GM19328 (cell line): ENCODE results near the gene ATG7.

Experiments
- ATAC-seq: cut with Tn5 transposase; IDR thresholded peaks from one replicate; pipeline ENCODE4 v1.9.1; 2021; ENCODE audit warnings: mild to moderate bottlenecking, moderate library complexity; ENCODE audit not compliant: unreplicated experiment

The ATG7 gene

GRCh38 chr3:11603628-11604027, 331.4 kb downstream of the ATG7 start:
- no peak for ATAC-seq

DNA sequence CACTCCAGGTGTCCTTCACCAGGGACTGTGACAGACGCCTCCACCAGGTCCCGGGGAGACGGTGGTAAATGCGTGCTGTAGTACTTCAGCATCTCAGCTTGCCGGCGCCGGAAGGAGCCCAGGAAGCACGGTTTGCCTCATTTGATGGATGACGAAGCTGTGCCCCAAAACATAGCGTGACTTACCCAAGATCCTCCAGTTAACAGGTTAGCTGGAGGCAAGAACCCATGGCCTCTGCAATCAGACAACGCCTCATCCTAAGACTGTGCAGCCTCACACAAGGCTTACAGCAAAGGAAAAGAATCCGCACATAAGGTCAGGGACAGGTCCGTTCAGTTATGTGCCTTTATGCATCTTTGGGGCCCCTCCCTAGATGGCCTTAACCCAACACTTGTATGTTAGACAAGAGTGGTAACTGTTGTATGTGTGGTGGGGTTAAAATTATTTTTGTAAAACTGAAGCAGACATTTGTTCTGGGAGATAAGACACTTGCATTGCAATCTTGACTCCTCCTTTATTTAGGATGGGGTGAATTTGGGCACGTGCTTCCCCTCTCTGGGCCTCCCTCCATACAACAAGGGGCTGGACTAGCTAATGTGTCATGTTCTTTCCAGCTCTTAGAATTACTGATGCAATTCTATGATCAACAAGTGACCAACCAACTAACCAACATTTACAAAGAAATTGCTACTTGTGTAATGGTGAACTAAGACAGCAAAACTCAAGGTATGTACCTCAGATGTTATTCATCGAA, 332.1 kb downstream of the ATG7 start:
- ATAC-seq: no peak

DNA sequence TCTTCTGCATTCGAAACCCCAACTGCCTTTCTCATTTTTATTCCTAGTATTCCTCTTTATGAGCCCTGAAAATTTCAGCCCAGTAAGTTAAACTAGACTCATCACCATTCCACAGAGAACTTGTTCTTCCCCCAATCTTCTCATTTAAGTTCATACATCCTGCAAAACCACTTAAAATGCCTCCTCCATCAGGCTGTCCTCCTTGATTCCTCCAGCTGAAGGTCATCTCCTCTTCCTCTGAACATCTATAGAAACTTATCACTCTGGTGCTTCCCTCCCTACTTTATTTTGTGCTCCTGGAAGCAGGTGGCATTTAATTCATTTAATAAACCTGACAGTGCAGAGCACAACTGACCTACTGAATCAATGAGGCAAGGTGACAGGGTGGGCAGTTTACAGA, 333.2 kb downstream of the ATG7 start:
- ATAC-seq: no peak

DNA sequence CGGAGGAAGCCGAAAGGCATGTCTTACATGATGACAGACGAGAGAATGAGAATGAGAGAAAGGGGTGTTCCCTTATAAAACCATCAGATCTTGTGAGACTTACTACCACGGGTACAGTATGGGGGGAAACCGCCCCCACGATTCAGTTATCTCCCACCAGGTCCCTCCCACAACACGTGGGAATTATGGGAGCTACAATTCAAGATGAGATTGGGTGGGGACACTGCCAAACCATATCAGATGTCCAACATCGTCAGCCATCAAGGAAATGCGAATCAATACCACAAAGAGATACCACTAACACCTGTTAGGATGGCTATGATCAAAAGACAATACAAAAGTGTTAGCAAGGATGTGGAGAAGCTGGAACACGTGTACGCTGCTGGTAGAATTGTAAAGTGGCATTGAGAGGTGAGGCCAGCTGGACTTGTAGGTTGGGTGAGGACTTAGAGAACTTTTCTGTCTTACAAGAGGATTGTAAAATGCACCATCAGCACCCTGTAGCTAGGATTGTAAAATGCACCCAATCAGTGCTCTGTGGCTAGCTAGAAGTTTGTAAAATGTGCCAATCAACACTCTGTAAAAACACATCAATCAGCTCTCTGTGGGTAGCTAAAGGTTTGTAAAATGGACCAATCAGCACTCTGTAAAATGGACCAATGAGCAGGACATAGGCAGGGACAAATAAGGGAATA, 334.0 kb downstream of the ATG7 start:
- ATAC-seq: no peak

- no peak for ATAC-seq
These were observed 334.8 kb downstream of the ATG7 start for GRCh38 chr3:11606865-11607440.
